Endothelial cell of umbilical vein (primary cell): ENCODE results near the gene MANEAL. TPM values are rescaled to one million over a fixed set of nuclear protein-coding genes. Genes with fewer than 3 reads are reported as not detected.

Experiments
- BruUV-seq: library from RNA; stranded (reverse); fragments of 400-500 nt; replicated peaks from 2 replicates; lab custom pipeline; 2021; lab: Mats Ljungman, UMichigan
- CTCF ChIA-PET: fragments of 300-600, 350-600 bp; sonication (Branson Sonifier 250); formaldehyde crosslinking; loops from one replicate; lab custom pipeline; 2021; ENCODE audit warnings: antibody characterized with exemption, inconsistent platforms; lab: Charles Lee
- POLR2A ChIA-PET: fragments of 300-600, 350-600 bp; sonication (Branson Sonifier 250); formaldehyde crosslinking; loops from one replicate; lab custom pipeline; 2021; ENCODE audit warnings: antibody characterized with exemption, inconsistent platforms; lab: Charles Lee
- DNase-seq: peaks from one replicate; pipeline ENCODE4 v3.0.0-alpha.2; 2011; ENCODE audit warnings: low read depth, low spot score
- FAIRE-seq: peaks from 2 replicates; lab custom pipeline; 2011; peaks lifted over from hg19 to GRCh38; lab: Jason Lieb, UNC
- H2AFZ ChIP-seq: 2 replicates; pipeline ENCODE4 v1.6.0; 2012; ENCODE audit warnings: low read depth, low read length, control low read depth, inconsistent platforms
- H3K27ac ChIP-seq: 2 replicates; pipeline ENCODE4 v1.5.1; 2011; ENCODE audit warnings: low read depth, mild to moderate bottlenecking, control low read depth, low read length, moderate library complexity; ENCODE audit not compliant: insufficient read depth
- H3K27me3 ChIP-seq, 2 experiments: 2 replicates each; pipeline versions ENCODE4 v1.6.0 to v1.6.1; 2011; ENCODE audit warnings: low read length in 2 of 2, mixed read lengths in 1 of 2; ENCODE audit not compliant: control insufficient read depth in 2 of 2, insufficient read depth in 2 of 2
- H3K36me3 ChIP-seq, 2 experiments: 2 replicates in 1 of 2; 3 replicates in 1 of 2; pipeline ENCODE4 v1.5.1; 2011; ENCODE audit warnings: low read length in 2 of 2, mild to moderate bottlenecking in 1 of 2, moderate library complexity in 1 of 2; ENCODE audit not compliant: control insufficient read depth in 2 of 2, insufficient read depth in 2 of 2; ENCODE audit errors: extremely low read depth in 1 of 2
- H3K4me1 ChIP-seq: 3 replicates; pipeline ENCODE4 v1.5.1; 2011; ENCODE audit warnings: mild to moderate bottlenecking, low read length; ENCODE audit not compliant: control insufficient read depth, insufficient read depth; ENCODE audit errors: extremely low read depth
- H3K4me2 ChIP-seq: 2 replicates; pipeline ENCODE4 v1.6.1; 2011; ENCODE audit warnings: low read length, control low read depth, mixed read lengths; ENCODE audit not compliant: insufficient read depth
- H3K4me3 ChIP-seq, 3 experiments: fragments of 200-600 bp in 1 of 3; sonication (generic), shearing (Covaris generic) in 1 of 3; replicated peaks in 1 of 3; 2 replicates each; pipeline ENCODE4 v1.5.1; 2011 to 2016; ENCODE audit warnings: control low read depth in 3 of 3, low read length in 3 of 3, mild to moderate bottlenecking in 2 of 3, inconsistent platforms in 1 of 3, low read depth in 1 of 3, moderate library complexity in 1 of 3; ENCODE audit not compliant: insufficient read depth in 1 of 3
- H3K79me2 ChIP-seq: 2 replicates; pipeline ENCODE4 v1.6.0; 2012; ENCODE audit warnings: low read length, inconsistent platforms; ENCODE audit not compliant: control insufficient read depth, insufficient read depth
- H3K9ac ChIP-seq: replicated peaks from 2 replicates; pipeline ENCODE3; 2011; ENCODE audit warnings: low read length, control low read depth; ENCODE audit not compliant: insufficient read depth; ENCODE audit errors: extremely low read depth
- H3K9me1 ChIP-seq: replicated peaks from 3 replicates; pipeline ENCODE4 v1.6.0; 2011; ENCODE audit warnings: mild to moderate bottlenecking, low read length; ENCODE audit not compliant: control insufficient read depth, insufficient read depth; ENCODE audit errors: extremely low read depth
- H3K9me3 ChIP-seq: replicated peaks from 2 replicates; pipeline ENCODE4 v1.5.1; 2012; ENCODE audit warnings: low read length, inconsistent platforms; ENCODE audit not compliant: control insufficient read depth, insufficient read depth
- H4K20me1 ChIP-seq: replicated peaks from 2 replicates; pipeline ENCODE3; 2011; ENCODE audit warnings: mild to moderate bottlenecking, low read length; ENCODE audit not compliant: control insufficient read depth, insufficient read depth; ENCODE audit errors: extremely low read depth
- EZH2 ChIP-seq: IDR thresholded peaks from 2 replicates; pipeline ENCODE4 v1.6.1; 2012; ENCODE audit warnings: borderline replicate concordance, low read depth, mild to moderate bottlenecking, moderate library complexity, low read length, inconsistent platforms; ENCODE audit not compliant: severe bottlenecking
- FOS ChIP-seq: IDR thresholded peaks from 2 replicates; pipeline ENCODE4 v1.6.1; 2011; ENCODE audit warnings: mild to moderate bottlenecking, low read length, moderate library complexity, borderline replicate concordance; ENCODE audit not compliant: insufficient read depth
- GATA2 ChIP-seq: IDR thresholded peaks from 2 replicates; pipeline ENCODE4 v1.7.0; 2011; ENCODE audit warnings: low read depth, mild to moderate bottlenecking, moderate library complexity, mixed read lengths, low read length; ENCODE audit not compliant: insufficient read length, insufficient read depth
- JUN ChIP-seq: IDR thresholded peaks from 2 replicates; pipeline ENCODE4 v1.6.1; 2011; ENCODE audit warnings: borderline replicate concordance, low read depth; ENCODE audit not compliant: insufficient read length, insufficient read depth
- MAX ChIP-seq: IDR thresholded peaks from 2 replicates; pipeline ENCODE4 v1.6.1; 2011; ENCODE audit not compliant: insufficient read depth, insufficient read length
- MYC ChIP-seq: IDR thresholded peaks from one replicate; pipeline ENCODE4 v1.6.1; 2011; ENCODE audit warnings: mild to moderate bottlenecking, low read depth, low read length
- POLR2A ChIP-seq: IDR thresholded peaks from 2 replicates; pipeline ENCODE4 v1.6.1; 2012; ENCODE audit warnings: low read depth, mild to moderate bottlenecking, control low read depth, low read length
- POLR2AphosphoS5 ChIP-seq: IDR thresholded peaks from 2 replicates; pipeline ENCODE4 v1.6.1; 2012; ENCODE audit warnings: low read depth, mild to moderate bottlenecking, control low read depth, low read length, moderate library complexity; ENCODE audit not compliant: insufficient read depth
- dilution Hi-C: fragments of 300-500 bp; cut with MboI; formaldehyde crosslinking; loops from one replicate; pipeline ENCODE4 v1.15.0; 2019; ENCODE audit warnings: low sequenced_read_pairs; ENCODE audit not compliant: extremely low pct_ligation_motif_present
- intact Hi-C: fragments of 100-400 bp; cut with micrococcal nuclease; formaldehyde crosslinking; loops from one replicate; pipeline ENCODE4 v1.10.0; 2022
- polyA plus RNA-seq, 4 experiments: library from polyadenylated mRNA; depleted of rRNA in 3 of 4; stranded (reverse) in 3 of 4; unstranded in 1 of 4; fragments of >200 nt; gene quantifications; 2 replicates each; pipeline versions ENCODE4 v1.2.1 to v1.2.3, GENCODE V29; 2011 to 2012; ENCODE audit warnings: missing spikeins in 1 of 4
- total RNA-seq: library from RNA; stranded (reverse); gene quantifications from 2 replicates; pipeline ENCODE4 v1.2.3, GENCODE V29; 2021
- TF ChIP-seq, protein P1 (sequence below), 2 donors: IDR thresholded peaks; 1 replicate in 1 of 2; 2 replicates in 1 of 2; pipeline ENCODE4 v1.5.1; 2011; ENCODE audit warnings: low read length in 2 of 2, mild to moderate bottlenecking in 2 of 2, moderate library complexity in 2 of 2, control low read depth in 1 of 2, inconsistent platforms in 1 of 2, low read depth in 1 of 2; ENCODE audit not compliant: insufficient read depth in 1 of 2; ENCODE audit errors: extremely low read depth in 1 of 2

Gene MANEAL
- total and polyA plus RNA-seq, 2 donors (not counting 3 experiments of a cell fraction or from before 2014, with no cell fraction given): 0.66 to 1.3 TPM

DNA sequence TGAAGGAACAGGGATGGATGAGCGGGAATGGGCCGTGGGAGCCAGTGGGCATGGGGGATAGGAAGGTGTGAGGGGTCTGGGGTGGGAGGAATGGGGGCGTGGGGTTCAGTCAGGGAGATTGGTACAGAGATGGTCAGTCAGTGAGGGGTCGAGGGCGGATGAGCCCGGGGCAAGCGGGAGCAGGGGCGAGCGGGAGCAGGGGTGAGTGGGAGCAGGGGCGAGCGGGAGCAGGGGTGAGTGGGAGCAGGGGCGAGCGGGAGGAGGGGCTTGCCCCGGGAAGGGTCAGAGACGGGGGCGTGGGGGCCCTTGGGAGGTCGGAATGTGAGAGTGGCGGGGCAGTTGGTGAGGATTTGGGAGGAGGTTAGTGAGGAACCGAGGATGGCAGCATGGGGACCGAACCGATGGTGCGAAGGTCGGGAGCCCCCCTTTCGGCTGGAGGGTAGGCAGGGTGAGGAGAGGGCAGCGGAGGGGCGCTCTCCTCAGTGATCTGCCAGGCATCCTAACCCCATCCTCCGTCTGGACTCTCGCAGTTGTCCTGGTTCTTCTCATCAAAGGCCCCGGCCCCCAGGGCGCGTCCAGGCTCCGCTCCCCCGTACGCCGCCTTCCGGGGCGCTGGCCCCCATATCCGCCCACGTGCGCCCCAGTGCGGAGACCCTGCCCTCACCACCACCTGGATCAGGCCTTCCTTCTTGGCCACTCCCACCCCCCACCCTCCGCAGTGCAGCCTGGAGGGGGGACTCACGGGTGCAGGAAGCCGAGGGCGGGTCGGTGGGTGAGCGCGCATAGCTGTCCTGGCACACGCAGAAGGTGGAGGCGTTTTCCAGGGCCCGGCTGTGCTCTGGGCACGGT is 40.0 kb upstream of the MANEAL start:
- FAIRE-seq (no peak), DNase-seq (no peak)
- BruUV-seq: no TSS peak
- intact Hi-C loops: no loop called here
- no peak overlapping the region for H3K4me2 ChIP-seq
- H3K27me3 ChIP-seq: peaks cover 27 to 33% of the 10 kb centered on the region in 2 experiments
- dilution Hi-C loops: no loop called here
- no peak overlapping the region for H3K9ac ChIP-seq
- H3K9me3 ChIP-seq: no peaks in the 10 kb centered on the region
- no peaks in the 10 kb centered on the region for H3K9me1 ChIP-seq
- no peak overlapping the region for H3K4me3 ChIP-seq
- TF ChIP-seq EZH2 (peak; percentile 70), POLR2AphosphoS5 (no peak)
- ChIA-PET CTCF (no interaction called here), POLR2A (no interaction called here)
- H3K27ac ChIP-seq: no peak overlapping the region
- no peaks in the 10 kb centered on the region for H3K4me1 ChIP-seq
- no peaks in the 10 kb centered on the region for H3K79me2 ChIP-seq
- no peaks in the 10 kb centered on the region for H3K36me3 ChIP-seq
- H2AFZ ChIP-seq: no peak overlapping the region
- no peaks in the 10 kb centered on the region for H4K20me1 ChIP-seq

DNA sequence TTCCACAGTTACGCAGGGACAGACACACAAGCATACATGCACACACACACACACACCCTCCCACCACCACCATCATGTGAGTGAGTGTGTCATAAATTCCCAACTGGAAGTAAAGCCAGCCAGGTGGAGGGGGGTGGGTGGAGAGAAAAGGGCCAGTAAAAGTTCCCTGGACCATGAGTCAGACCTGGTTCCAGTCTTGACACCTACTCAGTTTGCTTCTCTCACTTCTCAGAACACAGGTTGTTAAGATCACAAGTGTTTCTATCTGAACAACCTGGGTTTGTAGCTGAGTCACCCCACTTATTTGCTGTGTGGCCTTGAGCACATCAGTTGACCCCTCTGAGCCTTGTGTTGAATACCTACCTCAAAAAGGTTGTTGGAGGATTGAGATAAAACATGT is 38.4 kb upstream of the MANEAL start:
- dilution Hi-C loops (no loop called here), intact Hi-C loops (no loop called here)
- Histone ChIP-seq H3K36me3 (no peaks in the 10 kb centered on the region), H3K79me2 (no peaks in the 10 kb centered on the region), H3K9ac (no peak overlapping the region), H3K9me3 (no peaks in the 10 kb centered on the region), H3K27ac (no peak overlapping the region), H3K4me1 (no peaks in the 10 kb centered on the region), H3K9me1 (no peaks in the 10 kb centered on the region), H2AFZ (no peak overlapping the region), H3K4me2 (no peak overlapping the region), H3K27me3 (peaks cover 25 to 33% of the 10 kb centered on the region in 2 experiments), H3K4me3 (no peak overlapping the region), H4K20me1 (no peaks in the 10 kb centered on the region)
- FAIRE-seq (no peak), DNase-seq (no peak)
- no peak for TF ChIP-seq JUN
- TF ChIP-seq GATA2: no peak
- no peak for TF ChIP-seq EZH2
- TF ChIP-seq POLR2AphosphoS5: no peak
- TF ChIP-seq MAX: no peak
- TF ChIP-seq POLR2A: no peak
- TF ChIP-seq, protein P1, sequence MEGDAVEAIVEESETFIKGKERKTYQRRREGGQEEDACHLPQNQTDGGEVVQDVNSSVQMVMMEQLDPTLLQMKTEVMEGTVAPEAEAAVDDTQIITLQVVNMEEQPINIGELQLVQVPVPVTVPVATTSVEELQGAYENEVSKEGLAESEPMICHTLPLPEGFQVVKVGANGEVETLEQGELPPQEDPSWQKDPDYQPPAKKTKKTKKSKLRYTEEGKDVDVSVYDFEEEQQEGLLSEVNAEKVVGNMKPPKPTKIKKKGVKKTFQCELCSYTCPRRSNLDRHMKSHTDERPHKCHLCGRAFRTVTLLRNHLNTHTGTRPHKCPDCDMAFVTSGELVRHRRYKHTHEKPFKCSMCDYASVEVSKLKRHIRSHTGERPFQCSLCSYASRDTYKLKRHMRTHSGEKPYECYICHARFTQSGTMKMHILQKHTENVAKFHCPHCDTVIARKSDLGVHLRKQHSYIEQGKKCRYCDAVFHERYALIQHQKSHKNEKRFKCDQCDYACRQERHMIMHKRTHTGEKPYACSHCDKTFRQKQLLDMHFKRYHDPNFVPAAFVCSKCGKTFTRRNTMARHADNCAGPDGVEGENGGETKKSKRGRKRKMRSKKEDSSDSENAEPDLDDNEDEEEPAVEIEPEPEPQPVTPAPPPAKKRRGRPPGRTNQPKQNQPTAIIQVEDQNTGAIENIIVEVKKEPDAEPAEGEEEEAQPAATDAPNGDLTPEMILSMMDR (IDR thresholded peaks at IDR 0.05; ENCODE audit: extremely low read depth in 1 of 2, insufficient read depth in 1 of 2, low read depth in 1 of 2, low read length in 2 of 2): no peak
- TF ChIP-seq FOS: no peak
- no peak for TF ChIP-seq MYC
- BruUV-seq: no TSS peak
- CTCF ChIA-PET: no interaction called here
- POLR2A ChIA-PET: no interaction called here
